GM18505 (cell line): Measurements from ENCODE around the gene FASTKD2.

ENCODE experiments used
- ATAC-seq: cut with Tn5 transposase; IDR thresholded peaks from one replicate; pipeline ENCODE4 v1.9.1; 2021; ENCODE audit not compliant: unreplicated experiment
- POLR2A ChIP-seq: IDR thresholded peaks from 4 replicates; pipeline ENCODE4 v1.6.1; 2011; ENCODE audit warnings: borderline replicate concordance; ENCODE audit not compliant: insufficient read depth, insufficient read length; ENCODE audit errors: extremely low read depth

Gene FASTKD2

GRCh38 chr2:206833291-206833690 lies 67.9 kb downstream of the FASTKD2 start:
- ATAC-seq: no peak
- TF ChIP-seq POLR2A: no peak

- TF ChIP-seq POLR2A: no peak
- ATAC-seq: no peak
These were observed 71.3 kb downstream of the FASTKD2 start for GRCh38 chr2:206836722-206837121.

GRCh38 chr2:206837775-206838174 lies 72.4 kb downstream of the FASTKD2 start:
- no peak for ATAC-seq

GRCh38 chr2:206838690-206839089 lies 73.3 kb downstream of the FASTKD2 start:
- no peak for TF ChIP-seq POLR2A
- ATAC-seq: no peak

More at GRCh38 chr2:206837775-206838174, 72.4 kb downstream of the FASTKD2 start:
- no peak for TF ChIP-seq POLR2A

GRCh38 chr2:206840999-206841398 lies 75.6 kb downstream of the FASTKD2 start:
- ATAC-seq: no peak
- TF ChIP-seq POLR2A: no peak
